Central memory CD8-positive, alpha-beta T cell (primary cell): ENCODE results near the gene LAMB2.

Experiments
- ATAC-seq: fragments of 150-1000 bp; cut with Tn5 transposase; replicated peaks from 2 replicates; pipeline ENCODE4 v1.10.0; 2022; ENCODE audit warnings: mild to moderate bottlenecking, moderate FRiP score, moderate number of reproducible peaks; ENCODE audit not compliant: poor library complexity, severe bottlenecking; ENCODE audit errors: extremely low read depth
- DNase-seq, 2 donors: peaks; one replicate each; pipeline ENCODE4 v3.0.0; 2021; ENCODE audit warnings: low spot score in 2 of 2
- H3K27ac Mint-ChIP-seq: one replicate; pipeline ENCODE4 v1.8.0; 2022; ENCODE audit warnings: low read depth, mild to moderate bottlenecking, moderate library complexity, mixed read lengths
- H3K27me3 Mint-ChIP-seq: one replicate; pipeline ENCODE4 v1.8.0; 2022; ENCODE audit warnings: mixed read lengths
- H3K36me3 Mint-ChIP-seq: one replicate; pipeline ENCODE4 v1.8.0; 2022; ENCODE audit warnings: mild to moderate bottlenecking, moderate library complexity, mixed read lengths; ENCODE audit not compliant: insufficient read depth
- H3K4me1 Mint-ChIP-seq: one replicate; pipeline ENCODE4 v1.8.0; 2022; ENCODE audit warnings: mixed read lengths
- H3K4me3 Mint-ChIP-seq: one replicate; pipeline ENCODE4 v1.8.0; 2022; ENCODE audit warnings: mild to moderate bottlenecking, moderate library complexity, mixed read lengths
- H3K9me3 Mint-ChIP-seq: one replicate; pipeline ENCODE4 v1.8.0; 2022; ENCODE audit warnings: mixed read lengths

LAMB2 gene

GRCh38 chr3:49151610-49152009 lies 18.8 kb upstream of the LAMB2 start:
- ATAC-seq (no peak), DNase-seq (no peak)
- Mint-ChIP-seq H3K4me3 (no peak overlapping the region), H3K4me1 (no peaks in the 10 kb centered on the region), H3K27me3 (no peaks in the 10 kb centered on the region), H3K36me3 (peaks cover 1% of the 10 kb centered on the region), H3K9me3 (no peaks in the 10 kb centered on the region), H3K27ac (peak overlapping the region; percentile 49)

GRCh38 chr3:49148159-49148558 lies 15.3 kb upstream of the LAMB2 start:
- Mint-ChIP-seq H3K36me3 (peaks cover 2% of the 10 kb centered on the region), H3K9me3 (no peaks in the 10 kb centered on the region), H3K4me1 (no peaks in the 10 kb centered on the region), H3K4me3 (no peak overlapping the region), H3K27ac (no peak overlapping the region), H3K27me3 (no peaks in the 10 kb centered on the region)
- no peak for ATAC-seq
- no peak for DNase-seq

- DNase-seq (no peak), ATAC-seq (no peak)
- no peak overlapping the region for H3K4me3 Mint-ChIP-seq
- peaks cover 6% of the 10 kb centered on the region for H3K9me3 Mint-ChIP-seq
- no peaks in the 10 kb centered on the region for H3K36me3 Mint-ChIP-seq
- H3K27me3 Mint-ChIP-seq: peaks cover 34% of the 10 kb centered on the region
- no peak overlapping the region for H3K27ac Mint-ChIP-seq
- H3K4me1 Mint-ChIP-seq: no peaks in the 10 kb centered on the region
These were observed 7.2 kb upstream of the LAMB2 start for GRCh38 chr3:49140080-49140479.

DNA sequence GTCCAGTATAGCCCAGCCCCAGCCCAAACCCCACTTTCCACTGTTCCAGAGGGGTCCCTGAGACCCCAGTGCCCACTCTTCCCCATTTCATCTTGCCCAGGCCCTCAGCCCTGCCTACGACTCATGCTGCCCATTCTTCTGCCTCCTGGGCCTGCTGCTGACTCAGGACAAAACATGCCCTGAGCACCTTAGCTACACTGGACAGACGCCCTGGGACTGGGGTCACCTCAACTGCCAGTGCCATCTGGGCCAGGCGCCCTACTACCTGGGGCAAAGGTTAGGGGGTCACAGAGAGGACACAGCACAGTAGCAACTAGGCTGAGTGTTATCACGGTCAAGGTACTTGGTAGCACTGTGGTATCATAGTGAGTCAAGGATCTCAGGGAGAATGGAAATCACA lies 2.6 kb upstream of the LAMB2 start:
- H3K36me3 Mint-ChIP-seq: no peaks in the 10 kb centered on the region
- no peak overlapping the region for H3K27ac Mint-ChIP-seq
- H3K9me3 Mint-ChIP-seq: no peaks in the 10 kb centered on the region
- peaks cover 23% of the 10 kb centered on the region for H3K27me3 Mint-ChIP-seq
- DNase-seq (no peak), ATAC-seq (no peak)
- no peaks in the 10 kb centered on the region for H3K4me1 Mint-ChIP-seq
- no peak overlapping the region for H3K4me3 Mint-ChIP-seq

DNA sequence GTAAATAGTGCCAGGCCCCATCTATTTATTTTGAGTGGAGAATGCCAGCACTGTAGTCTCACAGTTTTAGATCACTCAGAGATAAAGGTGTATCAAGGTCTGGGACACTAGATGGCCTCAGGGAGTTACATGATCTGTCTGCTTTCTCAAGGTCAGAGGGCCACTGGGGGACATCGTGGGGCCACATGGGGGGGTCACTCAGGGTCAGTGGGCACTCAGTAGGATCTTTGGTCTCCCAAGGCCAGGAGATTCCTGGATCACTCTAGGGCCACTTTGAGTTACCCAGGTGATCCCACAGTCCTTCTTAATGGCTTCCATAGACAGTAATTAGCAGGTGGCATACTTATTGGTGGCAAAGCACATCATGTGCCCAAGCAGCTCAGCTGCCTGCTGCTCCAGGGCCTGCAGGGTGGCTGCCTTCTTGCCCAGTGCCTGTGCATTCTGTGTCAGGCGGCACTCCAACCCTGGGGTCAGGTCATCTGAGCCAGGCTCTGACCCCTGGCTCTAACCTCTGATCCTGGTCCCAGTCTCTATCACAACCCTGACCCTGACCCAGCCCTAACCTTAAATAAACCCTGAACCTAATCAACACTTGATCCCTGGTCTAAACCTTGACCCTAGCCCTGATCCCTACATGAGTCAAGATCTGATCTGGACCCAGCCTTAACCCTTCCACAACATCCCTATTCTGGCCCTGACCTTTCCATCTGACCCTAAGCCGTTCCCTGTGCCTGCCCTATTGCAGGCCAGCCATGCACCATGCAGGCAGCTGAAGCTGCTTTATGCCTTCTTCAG lies 1.8 kb upstream of the LAMB2 start:
- DNase-seq: no peak
- Mint-ChIP-seq H3K36me3 (no peaks in the 10 kb centered on the region), H3K27me3 (peaks cover 17% of the 10 kb centered on the region), H3K9me3 (no peaks in the 10 kb centered on the region), H3K4me3 (no peak overlapping the region), H3K4me1 (no peaks in the 10 kb centered on the region), H3K27ac (no peak overlapping the region)
- no peak for ATAC-seq

GRCh38 chr3:49133226-49133951 lies 539 bp upstream of the LAMB2 start:
- Mint-ChIP-seq H3K27ac (no peak overlapping the region), H3K4me1 (no peaks in the 10 kb centered on the region), H3K4me3 (no peak overlapping the region), H3K27me3 (peaks cover 17% of the 10 kb centered on the region), H3K36me3 (no peaks in the 10 kb centered on the region), H3K9me3 (no peaks in the 10 kb centered on the region)
- ATAC-seq: no peak
- DNase-seq: no peak

- Mint-ChIP-seq H3K4me3 (no peak overlapping the region), H3K36me3 (no peaks in the 10 kb centered on the region), H3K27ac (no peak overlapping the region), H3K27me3 (peaks cover 9% of the 10 kb centered on the region), H3K9me3 (no peaks in the 10 kb centered on the region), H3K4me1 (no peaks in the 10 kb centered on the region)
- DNase-seq (no peak), ATAC-seq (no peak)
These were observed 795 bp downstream of the LAMB2 start for GRCh38 chr3:49132073-49132436.

DNA sequence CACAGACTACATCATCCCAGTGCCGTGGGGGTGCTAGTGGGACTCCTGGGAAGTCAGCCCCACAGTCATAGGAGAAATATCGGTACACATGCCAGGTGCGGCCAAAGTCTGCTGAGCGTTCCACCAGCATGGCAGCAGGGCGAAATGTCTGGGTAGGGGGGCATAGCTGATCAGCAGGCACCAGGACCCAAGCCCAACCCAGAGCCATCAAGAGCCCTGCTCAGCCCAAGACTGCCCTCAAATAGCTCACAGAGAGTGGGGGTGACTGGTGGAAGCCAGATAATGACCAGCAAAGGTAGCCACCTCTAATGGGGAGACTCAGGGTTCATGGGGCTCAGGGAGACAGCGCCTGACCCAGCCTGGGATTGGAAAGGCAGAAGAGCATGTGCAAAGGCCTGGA lies 1.3 kb downstream of the LAMB2 start:
- H3K27me3 Mint-ChIP-seq: peaks cover 9% of the 10 kb centered on the region
- H3K36me3 Mint-ChIP-seq: no peaks in the 10 kb centered on the region
- no peak for ATAC-seq
- DNase-seq: no peak
- H3K27ac Mint-ChIP-seq: no peak overlapping the region
- H3K9me3 Mint-ChIP-seq: no peaks in the 10 kb centered on the region
- no peak overlapping the region for H3K4me3 Mint-ChIP-seq
- no peaks in the 10 kb centered on the region for H3K4me1 Mint-ChIP-seq

DNA sequence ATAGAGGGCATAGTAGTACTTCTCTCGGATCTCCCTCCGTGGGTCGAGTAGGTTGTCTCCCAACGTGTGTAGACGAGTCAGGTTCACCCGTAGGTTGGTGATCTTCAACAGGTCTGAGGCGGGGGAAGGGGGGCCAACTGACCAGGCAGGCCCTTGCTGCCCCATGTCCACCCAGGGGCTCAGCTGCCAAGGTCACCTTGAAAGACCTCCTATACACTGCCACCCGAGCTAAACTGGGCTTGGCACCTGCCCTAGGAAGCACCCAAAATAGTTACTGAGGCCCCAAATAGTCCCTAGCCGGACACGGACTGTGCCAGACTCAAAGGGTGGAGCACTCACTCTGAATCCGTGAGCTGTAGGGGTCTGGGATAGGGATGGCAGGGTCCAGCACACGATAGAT lies 1.8 kb downstream of the LAMB2 start:
- no peak for DNase-seq
- ATAC-seq: no peak
- H3K9me3 Mint-ChIP-seq: no peaks in the 10 kb centered on the region
- no peaks in the 10 kb centered on the region for H3K4me1 Mint-ChIP-seq
- no peak overlapping the region for H3K4me3 Mint-ChIP-seq
- no peaks in the 10 kb centered on the region for H3K36me3 Mint-ChIP-seq
- H3K27me3 Mint-ChIP-seq: peaks cover 9% of the 10 kb centered on the region
- no peak overlapping the region for H3K27ac Mint-ChIP-seq

- Mint-ChIP-seq H3K9me3 (no peaks in the 10 kb centered on the region), H3K4me1 (peaks cover 6% of the 10 kb centered on the region), H3K27me3 (no peaks in the 10 kb centered on the region), H3K27ac (no peak overlapping the region), H3K4me3 (no peak overlapping the region), H3K36me3 (peaks cover 3% of the 10 kb centered on the region)
- DNase-seq (no peak), ATAC-seq (no peak)
These were observed 7.7 kb downstream of the LAMB2 start for GRCh38 chr3:49124991-49125670.

DNA sequence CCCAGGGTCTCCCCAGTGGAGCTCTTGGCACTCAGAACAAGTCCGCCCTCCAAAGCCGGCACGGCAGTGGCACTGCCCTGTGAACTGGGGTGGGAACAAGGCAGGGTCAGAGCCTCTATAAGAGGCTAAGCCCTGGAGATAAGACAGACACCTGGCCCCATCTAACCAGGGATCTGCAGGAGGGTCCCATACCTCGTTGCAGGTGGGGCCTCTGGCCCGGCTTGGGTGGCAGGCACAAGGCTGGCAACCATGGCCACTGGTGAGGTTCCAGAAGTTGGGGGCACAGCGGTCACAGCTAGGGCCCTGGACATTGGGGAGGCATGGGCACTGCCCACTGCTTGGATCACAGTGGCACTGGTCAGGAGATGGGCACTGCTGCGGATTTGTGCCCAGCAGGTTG lies 8.6 kb downstream of the LAMB2 start:
- Mint-ChIP-seq H3K36me3 (peaks cover 11% of the 10 kb centered on the region), H3K27ac (no peak overlapping the region)

GRCh38 chr3:49123687-49124086 lies 9.2 kb downstream of the LAMB2 start:
- Mint-ChIP-seq H3K4me3 (no peak overlapping the region), H3K27ac (no peak overlapping the region), H3K36me3 (peaks cover 14% of the 10 kb centered on the region), H3K27me3 (no peaks in the 10 kb centered on the region), H3K4me1 (peaks cover 20% of the 10 kb centered on the region), H3K9me3 (no peaks in the 10 kb centered on the region)
- DNase-seq (no peak), ATAC-seq (no peak)

More for the DNA sequence above, 8.6 kb downstream of the LAMB2 start:
- DNase-seq: no peak
- no peak overlapping the region for H3K4me3 Mint-ChIP-seq
- ATAC-seq: no peak
- no peaks in the 10 kb centered on the region for H3K27me3 Mint-ChIP-seq
- no peaks in the 10 kb centered on the region for H3K9me3 Mint-ChIP-seq
- H3K4me1 Mint-ChIP-seq: peaks cover 16% of the 10 kb centered on the region
